ENCODE data around the gene IL1RAP. TPM values are rescaled to one million over a fixed set of nuclear protein-coding genes. Genes with fewer than 3 reads are reported as not detected.

IL1RAP gene
- total and polyA plus RNA-seq, 2 experiments from 2014 or later = 14.6 to 46.5 TPM

DNA sequence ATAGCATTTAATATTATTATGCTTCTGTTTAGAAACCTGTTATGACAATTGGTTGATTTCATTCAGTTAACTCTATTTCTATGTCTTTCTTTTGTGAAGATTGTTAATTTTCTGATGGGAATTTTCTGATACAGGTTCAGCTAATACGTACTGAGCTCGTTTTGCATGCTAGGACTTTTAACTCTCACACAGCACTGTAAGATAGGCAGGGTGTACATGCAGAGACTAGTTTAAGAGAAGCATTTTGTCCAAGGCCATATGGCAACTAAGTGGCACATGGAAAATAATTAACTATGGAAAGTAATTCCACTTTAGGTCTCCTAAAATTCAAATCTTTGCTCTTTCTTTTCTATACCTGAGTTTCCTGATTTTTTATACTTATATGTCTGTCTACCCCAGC lies 81.9 kb downstream of the IL1RAP start:
- H3K9me3 ChIP-seq (ENCODE audit: low read depth) = no peaks in the 10 kb centered on the region
- TF ChIP-seq, protein P1, sequence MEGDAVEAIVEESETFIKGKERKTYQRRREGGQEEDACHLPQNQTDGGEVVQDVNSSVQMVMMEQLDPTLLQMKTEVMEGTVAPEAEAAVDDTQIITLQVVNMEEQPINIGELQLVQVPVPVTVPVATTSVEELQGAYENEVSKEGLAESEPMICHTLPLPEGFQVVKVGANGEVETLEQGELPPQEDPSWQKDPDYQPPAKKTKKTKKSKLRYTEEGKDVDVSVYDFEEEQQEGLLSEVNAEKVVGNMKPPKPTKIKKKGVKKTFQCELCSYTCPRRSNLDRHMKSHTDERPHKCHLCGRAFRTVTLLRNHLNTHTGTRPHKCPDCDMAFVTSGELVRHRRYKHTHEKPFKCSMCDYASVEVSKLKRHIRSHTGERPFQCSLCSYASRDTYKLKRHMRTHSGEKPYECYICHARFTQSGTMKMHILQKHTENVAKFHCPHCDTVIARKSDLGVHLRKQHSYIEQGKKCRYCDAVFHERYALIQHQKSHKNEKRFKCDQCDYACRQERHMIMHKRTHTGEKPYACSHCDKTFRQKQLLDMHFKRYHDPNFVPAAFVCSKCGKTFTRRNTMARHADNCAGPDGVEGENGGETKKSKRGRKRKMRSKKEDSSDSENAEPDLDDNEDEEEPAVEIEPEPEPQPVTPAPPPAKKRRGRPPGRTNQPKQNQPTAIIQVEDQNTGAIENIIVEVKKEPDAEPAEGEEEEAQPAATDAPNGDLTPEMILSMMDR (IDR thresholded peaks at IDR 0.05; ENCODE audit: poor library complexity) = no peak
- TF ChIP-seq EZH2 (IDR thresholded peaks at IDR 0.05; ENCODE audit: borderline replicate concordance) (no peak), EZH2phosphoT487 (IDR thresholded peaks at IDR 0.05; ENCODE audit: low read depth, severe bottlenecking, unreplicated experiment) (no peak)
- peak overlapping the region; percentile 68 for H3K4me2 ChIP-seq
- H4K20me1 ChIP-seq (ENCODE audit: insufficient read depth, poor library complexity, severe bottlenecking) = no peaks in the 10 kb centered on the region
- peaks cover 8% of the 10 kb centered on the region for H3K4me1 ChIP-seq (ENCODE audit: insufficient read depth)
- H3K9me2 ChIP-seq (replicated peaks; ENCODE audit: insufficient read depth) = no peaks in the 10 kb centered on the region
- no peak overlapping the region for H2AFZ ChIP-seq
- H3K79me2 ChIP-seq = no peaks in the 10 kb centered on the region
- 78% methylated on average over 2 of the region's 2 CpGs for WGBS (ENCODE audit: low lambda C conversion rate, missing lambda C conversion rate)
- H3K4me3 ChIP-seq = no peak overlapping the region
- H3K36me3 ChIP-seq (replicated peaks; ENCODE audit: insufficient read depth, low read depth) = no peaks in the 10 kb centered on the region
- DNase-seq (ENCODE audit: low spot score) = no peak
- peak overlapping the region; percentile 75 for H3K27ac ChIP-seq
- H3K27me3 ChIP-seq = no peaks in the 10 kb centered on the region

DNA sequence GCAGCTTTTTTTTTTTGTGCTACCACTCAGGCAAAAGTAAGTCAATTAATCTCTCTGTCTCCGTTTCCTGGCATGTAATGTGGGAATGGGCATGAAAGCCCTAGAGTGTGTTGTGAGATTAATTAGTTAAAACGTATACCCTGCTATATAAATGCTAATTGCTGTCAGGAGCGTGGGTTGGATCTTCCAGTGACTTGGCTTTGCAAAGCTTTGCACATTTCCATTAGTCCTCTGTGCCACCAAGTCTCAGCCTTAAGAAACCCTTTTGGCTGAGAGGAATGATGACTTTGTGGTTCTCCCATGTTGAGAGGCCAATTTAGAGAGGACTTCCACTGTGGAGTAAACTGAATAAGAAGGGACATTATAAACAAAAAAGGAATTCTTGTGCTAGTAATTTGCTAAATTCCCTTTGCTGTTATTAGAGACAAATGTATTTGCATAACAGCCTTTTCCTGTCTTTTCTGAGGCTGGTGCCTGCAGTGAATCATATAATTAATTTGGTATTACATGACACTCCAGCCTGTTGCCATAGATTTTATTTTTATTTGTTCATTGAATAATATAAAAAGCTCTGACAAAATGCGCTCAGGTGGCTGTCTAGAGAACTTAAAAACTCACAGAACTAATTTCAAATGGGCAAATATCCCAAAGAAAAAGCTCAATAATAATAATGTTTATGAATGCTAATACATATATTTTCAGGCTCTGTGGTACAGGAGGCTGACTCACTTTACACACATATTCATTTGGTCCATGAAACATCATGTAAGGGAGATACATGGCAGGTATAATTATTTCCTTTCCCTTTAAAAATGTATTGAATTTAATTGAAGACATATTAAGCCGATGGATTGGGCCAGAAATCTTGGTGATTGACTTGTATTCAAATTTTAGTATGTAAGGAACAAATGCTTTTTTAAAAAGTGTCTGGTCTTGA lies 82.7 kb downstream of the IL1RAP start:
- no peaks in the 10 kb centered on the region for H3K36me3 ChIP-seq (replicated peaks; ENCODE audit: insufficient read depth, low read depth)
- no peaks in the 10 kb centered on the region for H4K20me1 ChIP-seq (ENCODE audit: insufficient read depth, poor library complexity, severe bottlenecking)
- H2AFZ ChIP-seq = no peak overlapping the region
- H3K4me1 ChIP-seq (ENCODE audit: insufficient read depth) = peaks cover 8% of the 10 kb centered on the region
- H3K79me2 ChIP-seq = no peaks in the 10 kb centered on the region
- peak overlapping the region; percentile 75 for H3K27ac ChIP-seq
- H3K4me3 ChIP-seq = no peak overlapping the region
- no peaks in the 10 kb centered on the region for H3K27me3 ChIP-seq
- no peaks in the 10 kb centered on the region for H3K9me2 ChIP-seq (replicated peaks; ENCODE audit: insufficient read depth)
- H3K9me3 ChIP-seq (ENCODE audit: low read depth) = no peaks in the 10 kb centered on the region
- peak overlapping the region; percentile 68 for H3K4me2 ChIP-seq
- WGBS (ENCODE audit: low lambda C conversion rate, missing lambda C conversion rate) = 72% methylated on average over 5 of the region's 5 CpGs
- no peak for DNase-seq (ENCODE audit: low spot score)
- TF ChIP-seq, protein P1 (IDR thresholded peaks at IDR 0.05; ENCODE audit: poor library complexity) = no peak
- TF ChIP-seq EZH2 (IDR thresholded peaks at IDR 0.05; ENCODE audit: borderline replicate concordance) = no peak
- TF ChIP-seq EZH2phosphoT487 (IDR thresholded peaks at IDR 0.05; ENCODE audit: low read depth, severe bottlenecking, unreplicated experiment) = no peak

DNA sequence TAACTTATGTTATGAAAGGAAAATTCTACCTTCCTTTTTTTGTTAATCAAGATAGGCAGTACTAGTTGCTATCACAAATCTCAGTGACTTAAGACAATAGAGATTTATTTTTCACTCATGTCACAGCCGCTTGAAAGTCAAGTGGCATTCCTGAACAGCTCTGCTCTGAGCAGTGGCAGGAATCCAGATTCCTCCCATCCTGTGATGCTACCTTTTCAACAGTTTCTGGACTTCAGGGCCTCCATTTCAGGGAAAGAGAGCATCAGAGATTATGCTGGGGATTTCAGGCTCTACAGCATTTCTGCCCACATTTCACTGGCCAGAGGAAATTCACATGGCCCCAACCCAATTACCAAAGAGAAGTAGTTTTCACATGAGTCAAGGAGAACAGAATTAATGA lies 83.4 kb downstream of the IL1RAP start:
- Histone ChIP-seq H3K27ac (no peak overlapping the region), H3K79me2 (no peaks in the 10 kb centered on the region), H2AFZ (no peak overlapping the region)

More for the DNA sequence above, 83.4 kb downstream of the IL1RAP start:
- Histone ChIP-seq H3K27me3 (no peaks in the 10 kb centered on the region), H3K4me1 (ENCODE audit: insufficient read depth) (peaks cover 8% of the 10 kb centered on the region), H3K9me3 (ENCODE audit: low read depth) (no peaks in the 10 kb centered on the region), H4K20me1 (ENCODE audit: insufficient read depth, poor library complexity, severe bottlenecking) (no peaks in the 10 kb centered on the region), H3K4me3 (no peak overlapping the region), H3K36me3 (replicated peaks; ENCODE audit: insufficient read depth, low read depth) (no peaks in the 10 kb centered on the region), H3K4me2 (no peak overlapping the region), H3K9me2 (replicated peaks; ENCODE audit: insufficient read depth) (no peaks in the 10 kb centered on the region)
- no peak for DNase-seq (ENCODE audit: low spot score)
- 76% methylated on average over 1 of the region's 1 CpG for WGBS (ENCODE audit: low lambda C conversion rate, missing lambda C conversion rate)
- TF ChIP-seq EZH2 (IDR thresholded peaks at IDR 0.05; ENCODE audit: borderline replicate concordance) = no peak
- no peak for TF ChIP-seq EZH2phosphoT487 (IDR thresholded peaks at IDR 0.05; ENCODE audit: low read depth, severe bottlenecking, unreplicated experiment)
- TF ChIP-seq, protein P1 (IDR thresholded peaks at IDR 0.05; ENCODE audit: poor library complexity) = no peak

All from hepatocyte (in vitro differentiated cells).